OCI-LY1 (cell line): ENCODE measurements around the gene CLP1.

Experiments used
- EZH2 ChIP-seq: fragments of 200-600 bp; sonication (generic), shearing (Covaris generic); IDR thresholded peaks from 2 replicates; pipeline ENCODE4 v1.8.0; 2017; ENCODE audit warnings: borderline replicate concordance, mixed run types, mild to moderate bottlenecking, antibody characterized with exemption, low read length, moderate library complexity, mixed read lengths
- TF ChIP-seq, protein P1 (sequence below): fragments of 200-600 bp; sonication (generic), shearing (Covaris generic); IDR thresholded peaks from 2 replicates; pipeline ENCODE4 v1.5.1; 2017; ENCODE audit warnings: mild to moderate bottlenecking, antibody characterized with exemption, low read length, moderate library complexity, mixed read lengths

DNA sequence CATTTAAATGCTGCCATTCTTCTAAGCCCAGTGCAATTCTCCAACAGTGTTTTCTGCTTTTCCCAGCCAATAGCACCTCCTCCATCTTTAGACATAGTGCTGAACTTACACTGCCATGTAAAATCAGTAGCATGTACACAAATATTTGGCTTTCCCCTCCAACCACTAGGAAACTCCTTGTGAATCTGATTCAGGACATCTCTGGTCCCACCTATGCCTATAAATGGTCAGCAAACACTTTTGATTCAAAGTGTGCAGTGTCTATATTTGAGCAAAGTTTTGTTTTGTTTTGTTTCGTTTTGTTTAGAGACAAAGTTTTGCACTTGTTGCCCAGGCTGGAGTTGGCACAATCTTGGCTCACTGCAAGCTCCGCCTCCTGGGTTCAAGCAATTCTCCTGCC lies 32.7 kb upstream of the CLP1 start:
- TF ChIP-seq, protein P1, sequence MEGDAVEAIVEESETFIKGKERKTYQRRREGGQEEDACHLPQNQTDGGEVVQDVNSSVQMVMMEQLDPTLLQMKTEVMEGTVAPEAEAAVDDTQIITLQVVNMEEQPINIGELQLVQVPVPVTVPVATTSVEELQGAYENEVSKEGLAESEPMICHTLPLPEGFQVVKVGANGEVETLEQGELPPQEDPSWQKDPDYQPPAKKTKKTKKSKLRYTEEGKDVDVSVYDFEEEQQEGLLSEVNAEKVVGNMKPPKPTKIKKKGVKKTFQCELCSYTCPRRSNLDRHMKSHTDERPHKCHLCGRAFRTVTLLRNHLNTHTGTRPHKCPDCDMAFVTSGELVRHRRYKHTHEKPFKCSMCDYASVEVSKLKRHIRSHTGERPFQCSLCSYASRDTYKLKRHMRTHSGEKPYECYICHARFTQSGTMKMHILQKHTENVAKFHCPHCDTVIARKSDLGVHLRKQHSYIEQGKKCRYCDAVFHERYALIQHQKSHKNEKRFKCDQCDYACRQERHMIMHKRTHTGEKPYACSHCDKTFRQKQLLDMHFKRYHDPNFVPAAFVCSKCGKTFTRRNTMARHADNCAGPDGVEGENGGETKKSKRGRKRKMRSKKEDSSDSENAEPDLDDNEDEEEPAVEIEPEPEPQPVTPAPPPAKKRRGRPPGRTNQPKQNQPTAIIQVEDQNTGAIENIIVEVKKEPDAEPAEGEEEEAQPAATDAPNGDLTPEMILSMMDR = no peak
- no peak for TF ChIP-seq EZH2
